ENCODE results near the gene PSORS1C1. TPM values are rescaled to one million over a fixed set of nuclear protein-coding genes. Genes with fewer than 3 reads are reported as not detected.

Gene PSORS1C1
- polyA plus RNA-seq, 6 donors from 2014 or later: not detected

DNA sequence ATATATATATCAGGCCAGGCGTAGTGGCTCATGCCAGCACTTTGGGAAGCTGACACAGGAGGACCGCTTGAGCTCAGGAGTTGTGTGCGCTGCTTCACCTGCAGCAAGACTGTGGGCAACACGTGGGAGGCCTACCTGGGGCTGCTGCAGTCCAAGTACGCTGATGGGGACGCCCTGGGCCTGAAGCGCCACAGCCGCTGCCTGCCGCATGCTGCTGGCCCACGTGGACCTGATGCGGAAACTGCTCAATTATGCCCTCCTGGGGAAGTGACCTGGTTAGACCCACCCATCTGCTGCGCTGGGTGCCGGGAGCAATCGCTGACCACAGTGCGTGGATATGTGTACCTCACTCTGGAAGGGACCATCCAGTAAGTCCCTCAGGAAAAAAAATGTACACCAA is 26.0 kb downstream of the PSORS1C1 start:
- DNase-seq (no peak), ATAC-seq (ENCODE audit: low read depth in 2 of 2) (no peak)
- Mint-ChIP-seq H3K36me3 (peaks cover 0 to 6% of the 10 kb centered on the region in 2 donors), H3K27ac (no peak overlapping the region), H3K4me3 (no peak overlapping the region), H3K27me3 (peaks cover 0 to 8% (median 6%) of the 10 kb centered on the region in 3 donors), H3K9me3 (no peaks in the 10 kb centered on the region), H3K4me1 (peaks cover 5 to 8% (median 6%) of the 10 kb centered on the region in 3 donors)

GRCh38 chr6:31142361-31142761 is 27.8 kb downstream of the PSORS1C1 start:
- Mint-ChIP-seq H3K4me3 (no peak overlapping the region), H3K27ac (no peak overlapping the region), H3K9me3 (no peaks in the 10 kb centered on the region), H3K36me3 (peaks cover 0 to 6% of the 10 kb centered on the region in 2 donors), H3K4me1 (peaks cover 4 to 9% (median 4%) of the 10 kb centered on the region in 3 donors), H3K27me3 (peaks cover 0 to 5% (median 4%) of the 10 kb centered on the region in 3 donors)
- ATAC-seq (ENCODE audit: low read depth in 2 of 2) (no peak), DNase-seq (no peak)

- peaks cover 2 to 9% (median 3%) of the 10 kb centered on the region in 3 donors for H3K4me1 Mint-ChIP-seq
- DNase-seq (no peak), ATAC-seq (ENCODE audit: low read depth in 2 of 2) (no peak)
- H3K9me3 Mint-ChIP-seq: no peaks in the 10 kb centered on the region
- peak overlapping the region in 1 of 6 donors; percentile 28 for H3K27ac Mint-ChIP-seq
- H3K4me3 Mint-ChIP-seq: no peak overlapping the region
- no peaks in the 10 kb centered on the region for H3K27me3 Mint-ChIP-seq
- peaks cover 0 to 6% of the 10 kb centered on the region in 2 donors for H3K36me3 Mint-ChIP-seq
Observed at GRCh38 chr6:31143148-31143547, 28.5 kb downstream of the PSORS1C1 start.

GRCh38 chr6:31144296-31144969 is 29.8 kb downstream of the PSORS1C1 start:
- no peak for DNase-seq
- Mint-ChIP-seq H3K4me1 (peaks cover 4 to 12% (median 7%) of the 10 kb centered on the region in 3 donors), H3K27me3 (no peaks in the 10 kb centered on the region), H3K4me3 (no peak overlapping the region), H3K36me3 (peaks cover 0 to 6% of the 10 kb centered on the region in 2 donors), H3K9me3 (no peaks in the 10 kb centered on the region), H3K27ac (no peak overlapping the region)
- no peak for ATAC-seq (ENCODE audit: low read depth in 2 of 2)

- H3K36me3 Mint-ChIP-seq: peaks cover 0 to 6% of the 10 kb centered on the region in 2 donors
- ATAC-seq (ENCODE audit: low read depth in 2 of 2) (no peak), DNase-seq (no peak)
- no peaks in the 10 kb centered on the region for H3K27me3 Mint-ChIP-seq
- no peaks in the 10 kb centered on the region for H3K9me3 Mint-ChIP-seq
- H3K4me3 Mint-ChIP-seq: no peak overlapping the region
- H3K4me1 Mint-ChIP-seq: peaks cover 4 to 12% (median 7%) of the 10 kb centered on the region in 3 donors
- H3K27ac Mint-ChIP-seq: no peak overlapping the region
Observed at GRCh38 chr6:31144970-31145340, 30.4 kb downstream of the PSORS1C1 start.

DNA sequence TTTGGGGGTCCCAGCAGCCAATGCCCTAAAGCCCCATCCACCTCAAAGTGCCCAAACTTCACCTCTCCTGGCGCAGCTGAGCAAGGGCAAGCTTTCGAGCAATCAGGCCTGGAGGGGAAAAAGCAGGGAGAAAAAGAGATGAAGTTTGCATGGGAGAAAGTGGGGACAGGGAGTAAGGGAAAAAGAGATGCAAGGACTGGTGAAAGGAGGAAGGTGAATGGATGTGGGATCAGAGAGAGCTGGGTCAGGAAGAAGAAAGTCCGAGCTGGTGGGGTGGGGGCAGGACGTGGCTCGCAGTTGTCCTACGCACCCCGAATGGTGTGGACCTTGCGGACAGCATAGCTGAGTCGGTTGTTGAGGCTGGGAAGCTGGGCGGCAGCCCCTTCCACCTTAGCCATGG is 30.8 kb downstream of the PSORS1C1 start:
- H3K4me1 Mint-ChIP-seq: peaks cover 4 to 12% (median 7%) of the 10 kb centered on the region in 3 donors
- H3K27me3 Mint-ChIP-seq: no peaks in the 10 kb centered on the region
- H3K9me3 Mint-ChIP-seq: no peaks in the 10 kb centered on the region
- H3K4me3 Mint-ChIP-seq: no peak overlapping the region
- DNase-seq: no peak
- no peak for ATAC-seq (ENCODE audit: low read depth in 2 of 2)
- peak overlapping the region in 1 of 6 donors; percentile 56 for H3K27ac Mint-ChIP-seq
- peaks cover 0 to 6% of the 10 kb centered on the region in 2 donors for H3K36me3 Mint-ChIP-seq

GRCh38 chr6:31149827-31150447 is 35.3 kb downstream of the PSORS1C1 start:
- H3K36me3 Mint-ChIP-seq: peaks cover 0 to 14% of the 10 kb centered on the region in 2 donors
- no peak overlapping the region for H3K27ac Mint-ChIP-seq
- peaks cover 7 to 14% (median 13%) of the 10 kb centered on the region in 3 donors for H3K4me1 Mint-ChIP-seq
- no peaks in the 10 kb centered on the region for H3K27me3 Mint-ChIP-seq
- no peak for DNase-seq
- no peaks in the 10 kb centered on the region for H3K9me3 Mint-ChIP-seq
- ATAC-seq (ENCODE audit: low read depth in 2 of 2): no peak
- no peak overlapping the region for H3K4me3 Mint-ChIP-seq

DNA sequence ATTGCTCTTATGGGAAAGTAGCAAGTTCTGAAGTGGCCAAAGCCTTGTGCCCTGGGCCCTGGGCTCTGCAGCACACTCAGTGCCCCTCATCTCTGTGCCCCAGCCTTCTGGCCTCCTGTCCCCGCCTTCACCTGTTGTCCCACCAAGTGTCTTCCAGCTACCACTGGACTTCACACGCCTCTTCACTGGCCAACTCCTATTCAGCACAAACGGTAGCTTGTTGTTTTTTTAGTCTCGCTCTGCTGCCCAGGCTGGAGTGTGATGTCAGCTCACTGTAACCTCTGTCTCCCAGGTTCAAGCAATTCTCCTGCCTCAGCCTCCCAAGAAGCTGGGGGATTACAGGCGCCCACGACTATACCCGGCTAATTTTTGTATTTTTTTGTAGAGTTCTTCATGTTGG is 38.2 kb downstream of the PSORS1C1 start:
- DNase-seq (no peak), ATAC-seq (ENCODE audit: low read depth in 2 of 2) (no peak)
- Mint-ChIP-seq H3K4me1 (peaks cover 16 to 23% (median 21%) of the 10 kb centered on the region in 3 donors), H3K36me3 (peaks cover 0 to 12% of the 10 kb centered on the region in 2 donors), H3K27me3 (no peaks in the 10 kb centered on the region), H3K9me3 (no peaks in the 10 kb centered on the region), H3K4me3 (peak overlapping the region in 1 of 8 donors; percentile 15), H3K27ac (peak overlapping the region in 2 of 6 donors; percentile 42 to 73)

DNA sequence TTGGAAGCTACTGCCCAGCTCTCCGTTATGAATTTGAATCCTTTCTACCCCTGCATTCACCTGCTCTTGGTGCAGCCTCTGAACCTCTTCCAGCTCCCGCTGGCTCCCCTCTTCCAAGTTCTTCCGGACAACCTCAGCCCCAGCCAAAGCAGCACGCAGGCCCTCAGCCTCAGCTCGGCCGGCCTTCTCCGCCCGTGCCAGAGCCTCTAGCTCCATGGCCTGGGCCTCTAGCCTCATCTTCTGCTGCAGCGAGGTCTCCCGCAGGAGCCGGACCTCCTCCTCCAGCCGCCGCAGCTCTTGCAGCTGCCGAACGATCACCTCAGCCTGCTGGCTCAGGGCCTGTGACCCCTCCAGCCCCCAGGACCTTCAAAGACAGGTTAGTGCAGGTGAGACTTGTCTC is 39.8 kb downstream of the PSORS1C1 start:
- no peak overlapping the region for H3K27ac Mint-ChIP-seq
- H3K27me3 Mint-ChIP-seq: no peaks in the 10 kb centered on the region
- DNase-seq: no peak
- H3K4me1 Mint-ChIP-seq: peaks cover 26 to 30% (median 28%) of the 10 kb centered on the region in 3 donors
- H3K4me3 Mint-ChIP-seq: no peak overlapping the region
- no peaks in the 10 kb centered on the region for H3K9me3 Mint-ChIP-seq
- no peak for ATAC-seq (ENCODE audit: low read depth in 2 of 2)
- H3K36me3 Mint-ChIP-seq: peaks cover 0 to 12% of the 10 kb centered on the region in 2 donors

DNA sequence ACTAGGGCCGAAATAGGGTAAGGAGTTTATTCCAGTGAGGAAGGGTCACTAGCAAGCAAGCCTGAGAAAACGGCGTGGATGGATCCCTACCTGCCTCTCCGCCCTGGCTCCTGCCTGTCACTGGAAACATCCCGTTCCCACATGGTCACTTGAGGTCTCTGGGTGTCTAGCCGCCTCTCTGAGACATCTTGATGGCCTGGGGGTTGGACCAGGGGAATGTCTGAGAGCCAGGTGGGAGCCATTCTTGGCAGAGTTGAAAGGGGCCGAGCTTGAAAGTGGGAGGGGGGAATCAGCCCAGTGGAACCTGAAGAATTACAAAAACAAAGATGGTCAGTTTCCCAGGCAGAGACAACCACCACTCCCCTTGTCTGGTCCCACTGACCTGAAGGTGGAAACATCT is 42.0 kb downstream of the PSORS1C1 start:
- no peak for ATAC-seq (ENCODE audit: low read depth in 2 of 2)
- Mint-ChIP-seq H3K4me1 (peaks cover 24 to 28% (median 26%) of the 10 kb centered on the region in 3 donors), H3K9me3 (no peaks in the 10 kb centered on the region), H3K36me3 (no peaks in the 10 kb centered on the region), H3K27ac (peak overlapping the region in 1 of 6 donors; percentile 63), H3K27me3 (no peaks in the 10 kb centered on the region), H3K4me3 (peak overlapping the region in 6 of 8 donors; percentile 57 to 98 (median 88))
- DNase-seq: no peak

- H3K27ac Mint-ChIP-seq: peak within 1 kb of the TSS; percentile 87 to 99 (median 92)
- H3K9me3 Mint-ChIP-seq: no peaks in the 10 kb centered on the region
- H3K27me3 Mint-ChIP-seq: no peaks in the 10 kb centered on the region
- H3K4me1 Mint-ChIP-seq: peaks cover 24 to 28% (median 26%) of the 10 kb centered on the region in 3 donors
- peak within 1 kb of the TSS; percentile 88 to 99 (median 92) for H3K4me3 Mint-ChIP-seq
- DNase-seq (no peak), ATAC-seq (ENCODE audit: low read depth in 2 of 2) (peak; percentile 20 to 30)
- no peaks in the 10 kb centered on the region for H3K36me3 Mint-ChIP-seq
Observed at GRCh38 chr6:31157513-31158139, 43.0 kb downstream of the PSORS1C1 start, which contains the start of gene CCHCR1. Gene CCHCR1, minus strand, starts transcription at chr6:31157802. Its CDS starts 202 bp downstream, at chr6:31157600.

DNA sequence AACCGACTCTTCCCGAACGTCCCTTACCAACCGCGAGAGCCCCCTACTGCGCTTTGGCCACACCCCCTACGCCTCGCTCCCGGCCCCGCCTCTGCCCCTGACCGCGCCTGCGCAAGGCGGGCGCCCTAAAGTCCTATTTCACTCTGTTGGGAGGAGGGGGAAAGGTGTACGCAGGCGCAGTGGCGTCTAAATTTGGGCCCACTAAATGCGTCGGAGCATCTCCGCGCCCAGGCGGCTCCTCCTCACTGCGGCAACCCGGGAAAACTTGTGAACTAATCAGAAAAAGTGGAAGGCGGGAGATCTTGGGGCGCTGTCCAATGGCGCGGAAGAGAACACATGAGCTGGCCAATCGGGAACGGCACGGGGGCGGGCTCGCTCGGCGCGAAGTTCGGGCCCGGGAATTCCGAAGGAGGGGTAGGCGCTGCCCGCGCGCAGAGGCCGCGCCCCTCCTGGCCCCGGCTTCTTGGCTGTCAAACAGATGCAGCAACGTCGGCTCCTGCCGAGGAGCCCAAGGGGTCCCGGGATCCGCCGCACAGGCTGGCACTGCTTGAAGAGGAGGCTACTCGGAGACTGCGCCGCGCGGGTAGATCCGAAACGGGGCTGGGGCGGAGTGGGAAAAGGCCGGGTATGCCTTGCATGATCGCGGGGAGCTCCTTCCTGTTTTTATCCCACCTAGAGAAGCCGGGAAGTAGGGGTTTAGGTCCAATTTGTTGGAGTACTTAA is 43.7 kb downstream of the PSORS1C1 start, which contains the start of gene TCF19:
TCF19 (plus strand) TSS at position 450 of the 723 bp plus-strand sequence. CDS start 881 bp downstream, outside the sequence.
- DNase-seq (peak; percentile 98), ATAC-seq (ENCODE audit: low read depth in 2 of 2) (peak; percentile 85 to 92)
- Mint-ChIP-seq H3K4me1 (peaks cover 24 to 28% (median 26%) of the 10 kb centered on the region in 3 donors), H3K27me3 (no peaks in the 10 kb centered on the region), H3K4me3 (peak within 1 kb of the TSS; percentile 88 to 99 (median 92)), H3K36me3 (no peaks in the 10 kb centered on the region), H3K27ac (peak within 1 kb of the TSS; percentile 87 to 99 (median 92)), H3K9me3 (no peaks in the 10 kb centered on the region)
